NT2/D1 (cell line): Measurements from ENCODE around the gene FAM174B.

ENCODE experiments used
- SUZ12 ChIP-seq: IDR thresholded peaks from 2 replicates; pipeline ENCODE4 v1.6.1; 2011; ENCODE audit not compliant: insufficient read length, insufficient read depth; ENCODE audit errors: extremely low read depth
- YY1 ChIP-seq: IDR thresholded peaks from 2 replicates; pipeline ENCODE4 v1.6.1; 2011; ENCODE audit not compliant: insufficient read length, insufficient read depth
- ZNF274 ChIP-seq: IDR thresholded peaks from 2 replicates; pipeline ENCODE4 v1.6.1; 2011; ENCODE audit warnings: mild to moderate bottlenecking, low read depth, low read length

- TF ChIP-seq YY1 (no peak), ZNF274 (no peak), SUZ12 (no peak)
Measured at GRCh38 chr15:92677999-92678398, 22.4 kb upstream of the FAM174B start.
